ENCODE results near the gene IL1RAPL1. TPM values are rescaled to one million over a fixed set of nuclear protein-coding genes. Genes with fewer than 3 reads are reported as not detected.

IL1RAPL1 gene
- total RNA-seq, 1 donor from 2014 or later = 0.66 TPM

GRCh38 chrX:29662101-29662500 is 1074.9 kb downstream of the IL1RAPL1 start:
- no peaks in the 10 kb centered on the region for H3K36me3 Mint-ChIP-seq (ENCODE audit: unreplicated experiment)
- no peak overlapping the region for H3K27ac Mint-ChIP-seq (ENCODE audit: unreplicated experiment)
- H3K4me3 Mint-ChIP-seq (ENCODE audit: unreplicated experiment) = no peak overlapping the region
- DNase-seq = no peak
- no peaks in the 10 kb centered on the region for H3K27me3 Mint-ChIP-seq (ENCODE audit: unreplicated experiment)
- H3K4me1 Mint-ChIP-seq (ENCODE audit: low read depth, unreplicated experiment) = no peaks in the 10 kb centered on the region
- H3K9me3 Mint-ChIP-seq (ENCODE audit: unreplicated experiment) = no peaks in the 10 kb centered on the region
- TF ChIP-seq CTCF (IDR thresholded peaks at IDR 0.05; ENCODE audit: partially characterized antibody, unreplicated experiment) = no peak

GRCh38 chrX:29662759-29663503 is 1075.7 kb downstream of the IL1RAPL1 start:
- no peaks in the 10 kb centered on the region for H3K9me3 Mint-ChIP-seq (ENCODE audit: unreplicated experiment)
- H3K4me1 Mint-ChIP-seq (ENCODE audit: low read depth, unreplicated experiment) = no peaks in the 10 kb centered on the region
- no peak for DNase-seq
- H3K27ac Mint-ChIP-seq (ENCODE audit: unreplicated experiment) = no peak overlapping the region
- H3K36me3 Mint-ChIP-seq (ENCODE audit: unreplicated experiment) = no peaks in the 10 kb centered on the region
- H3K27me3 Mint-ChIP-seq (ENCODE audit: unreplicated experiment) = no peaks in the 10 kb centered on the region
- no peak for TF ChIP-seq CTCF (IDR thresholded peaks at IDR 0.05; ENCODE audit: partially characterized antibody, unreplicated experiment)
- no peak overlapping the region for H3K4me3 Mint-ChIP-seq (ENCODE audit: unreplicated experiment)

GRCh38 chrX:29665532-29665931 is 1078.3 kb downstream of the IL1RAPL1 start:
- no peaks in the 10 kb centered on the region for H3K36me3 Mint-ChIP-seq (ENCODE audit: unreplicated experiment)
- no peaks in the 10 kb centered on the region for H3K27me3 Mint-ChIP-seq (ENCODE audit: unreplicated experiment)
- no peaks in the 10 kb centered on the region for H3K4me1 Mint-ChIP-seq (ENCODE audit: low read depth, unreplicated experiment)
- no peak for TF ChIP-seq CTCF (IDR thresholded peaks at IDR 0.05; ENCODE audit: partially characterized antibody, unreplicated experiment)
- no peak for DNase-seq
- H3K9me3 Mint-ChIP-seq (ENCODE audit: unreplicated experiment) = no peaks in the 10 kb centered on the region
- no peak overlapping the region for H3K4me3 Mint-ChIP-seq (ENCODE audit: unreplicated experiment)
- H3K27ac Mint-ChIP-seq (ENCODE audit: unreplicated experiment) = no peak overlapping the region

GRCh38 chrX:29666366-29666765 is 1079.1 kb downstream of the IL1RAPL1 start:
- Mint-ChIP-seq H3K36me3 (ENCODE audit: unreplicated experiment) (no peaks in the 10 kb centered on the region), H3K4me3 (ENCODE audit: unreplicated experiment) (no peak overlapping the region)
- TF ChIP-seq CTCF (IDR thresholded peaks at IDR 0.05; ENCODE audit: partially characterized antibody, unreplicated experiment) = no peak

GRCh38 chrX:29671421-29671820 is 1084.2 kb downstream of the IL1RAPL1 start:
- TF ChIP-seq CTCF (IDR thresholded peaks at IDR 0.05; ENCODE audit: partially characterized antibody, unreplicated experiment) = no peak
- Mint-ChIP-seq H3K27me3 (ENCODE audit: unreplicated experiment) (no peaks in the 10 kb centered on the region), H3K36me3 (ENCODE audit: unreplicated experiment) (no peaks in the 10 kb centered on the region), H3K9me3 (ENCODE audit: unreplicated experiment) (no peaks in the 10 kb centered on the region), H3K4me3 (ENCODE audit: unreplicated experiment) (no peak overlapping the region), H3K27ac (ENCODE audit: unreplicated experiment) (no peak overlapping the region), H3K4me1 (ENCODE audit: low read depth, unreplicated experiment) (no peaks in the 10 kb centered on the region)
- no peak for DNase-seq

More at GRCh38 chrX:29666366-29666765, 1079.1 kb downstream of the IL1RAPL1 start:
- no peak for DNase-seq
- no peaks in the 10 kb centered on the region for H3K4me1 Mint-ChIP-seq (ENCODE audit: low read depth, unreplicated experiment)
- no peaks in the 10 kb centered on the region for H3K9me3 Mint-ChIP-seq (ENCODE audit: unreplicated experiment)
- no peaks in the 10 kb centered on the region for H3K27me3 Mint-ChIP-seq (ENCODE audit: unreplicated experiment)
- no peak overlapping the region for H3K27ac Mint-ChIP-seq (ENCODE audit: unreplicated experiment)

Measured in glutamatergic neuron (in vitro differentiated cells).